ENCODE measurements around the gene RNF17. TPM values are rescaled to one million over a fixed set of nuclear protein-coding genes. Genes with fewer than 3 reads are reported as not detected.

Gene RNF17
- total RNA-seq, 2 experiments from 2014 or later, result not detected

Other genes with a start within 250 kb of the RNF17 start
- under 1 TPM in 1 of 2 experiments, not detected in 1; 0.05 TPM for gene ATP12A, start 83.8 kb upstream of the RNF17 start, total RNA-seq